ENCODE data around the gene INPP5D.

INPP5D gene

DNA sequence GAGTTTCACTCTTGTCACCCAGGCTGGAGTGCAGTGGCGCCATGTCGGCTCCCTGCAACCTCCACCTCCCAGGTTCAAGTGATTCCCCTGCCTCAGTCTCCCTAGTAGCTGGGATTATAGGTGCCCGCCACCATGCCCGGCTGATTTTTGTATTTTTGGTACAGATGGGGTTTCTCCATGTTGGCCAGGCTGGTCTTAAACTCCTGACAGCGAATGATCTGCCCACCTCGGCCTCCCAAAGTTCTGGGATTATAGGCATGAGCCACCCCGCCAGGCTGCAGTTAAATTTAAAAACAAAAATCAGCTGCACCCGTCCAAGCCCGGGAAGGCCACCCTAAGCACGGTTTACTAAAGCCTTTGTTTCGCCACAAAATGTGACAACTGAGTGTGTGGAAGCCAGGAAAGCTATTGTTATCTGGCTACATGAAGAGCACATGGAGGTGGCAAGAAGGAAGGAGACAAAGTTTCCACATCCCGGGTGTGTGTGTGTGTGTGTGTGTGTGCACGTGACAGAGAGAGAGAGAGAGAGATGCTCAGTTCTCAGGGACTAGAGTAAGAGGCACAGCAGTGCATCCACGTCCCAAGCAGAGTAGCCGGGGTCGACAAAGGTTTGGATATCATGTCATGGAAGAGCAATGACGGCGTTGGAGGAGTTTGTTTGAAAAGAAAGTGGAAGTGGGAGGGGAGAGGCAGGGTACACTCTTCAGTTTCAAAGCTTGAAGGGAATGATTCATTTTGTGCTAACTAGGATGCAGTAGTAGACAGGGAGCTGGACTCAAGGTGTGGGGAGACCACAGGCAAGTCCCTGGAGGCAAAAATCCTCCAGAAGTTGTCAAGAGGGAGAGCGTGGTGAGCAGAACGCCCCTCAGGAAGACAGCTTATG, 20.1 kb downstream of the INPP5D start:
- DNase-seq, result peak; percentile 29

- DNase-seq, result peak; percentile 25
Measured at GRCh38 chr2:233080836-233081229, 20.7 kb downstream of the INPP5D start.

DNA sequence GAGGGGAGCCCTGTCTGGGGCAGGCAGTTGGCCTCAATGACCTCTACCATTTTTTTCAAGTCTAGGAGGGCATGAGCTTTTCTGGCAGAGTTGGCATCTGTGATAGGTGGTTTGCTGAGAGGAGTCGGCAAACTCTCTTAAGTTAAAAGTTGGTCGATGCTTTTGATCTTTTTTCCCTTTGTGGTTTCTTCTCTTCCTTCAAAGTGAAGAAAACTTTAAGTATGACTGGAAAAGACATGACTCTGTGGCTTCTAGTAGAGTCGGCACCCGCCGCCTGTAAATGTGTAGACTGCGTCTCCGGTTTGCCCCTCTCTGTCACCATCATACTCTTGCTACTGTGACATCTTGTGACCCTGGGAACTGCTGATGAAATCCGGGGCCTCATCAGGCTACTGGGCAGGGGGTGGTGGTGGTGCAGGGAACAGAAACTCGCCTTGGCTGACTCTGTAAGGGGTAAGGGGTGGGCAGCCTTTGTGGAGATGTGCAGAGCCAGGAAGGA, 21.1 kb downstream of the INPP5D start:
- peak; percentile 80 for DNase-seq

DNA sequence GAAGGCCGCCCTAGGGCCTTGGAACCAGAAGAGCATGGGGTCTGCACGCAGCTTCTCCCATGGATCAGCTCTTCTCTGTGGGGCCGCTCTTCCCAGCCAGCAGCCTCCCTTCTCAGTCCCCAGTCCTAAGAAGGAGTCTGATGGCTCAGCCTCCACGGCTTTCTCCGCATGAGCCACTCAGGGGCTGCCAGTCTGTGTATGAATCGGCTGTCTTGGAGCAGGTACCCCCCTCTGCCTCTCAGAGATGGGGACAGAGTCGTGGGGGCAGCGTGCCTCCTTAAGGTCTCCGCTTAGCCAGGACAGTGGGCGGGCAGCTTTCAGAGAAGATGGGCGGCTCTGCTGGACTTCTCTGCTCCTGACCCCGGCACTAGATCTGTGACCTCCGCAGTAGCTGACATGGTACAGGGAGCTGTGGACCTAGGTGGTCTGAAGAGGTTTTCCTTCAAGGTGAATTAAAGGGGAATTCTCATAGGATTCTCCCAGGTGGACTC, 21.6 kb downstream of the INPP5D start:
- DNase-seq, result no peak

DNA sequence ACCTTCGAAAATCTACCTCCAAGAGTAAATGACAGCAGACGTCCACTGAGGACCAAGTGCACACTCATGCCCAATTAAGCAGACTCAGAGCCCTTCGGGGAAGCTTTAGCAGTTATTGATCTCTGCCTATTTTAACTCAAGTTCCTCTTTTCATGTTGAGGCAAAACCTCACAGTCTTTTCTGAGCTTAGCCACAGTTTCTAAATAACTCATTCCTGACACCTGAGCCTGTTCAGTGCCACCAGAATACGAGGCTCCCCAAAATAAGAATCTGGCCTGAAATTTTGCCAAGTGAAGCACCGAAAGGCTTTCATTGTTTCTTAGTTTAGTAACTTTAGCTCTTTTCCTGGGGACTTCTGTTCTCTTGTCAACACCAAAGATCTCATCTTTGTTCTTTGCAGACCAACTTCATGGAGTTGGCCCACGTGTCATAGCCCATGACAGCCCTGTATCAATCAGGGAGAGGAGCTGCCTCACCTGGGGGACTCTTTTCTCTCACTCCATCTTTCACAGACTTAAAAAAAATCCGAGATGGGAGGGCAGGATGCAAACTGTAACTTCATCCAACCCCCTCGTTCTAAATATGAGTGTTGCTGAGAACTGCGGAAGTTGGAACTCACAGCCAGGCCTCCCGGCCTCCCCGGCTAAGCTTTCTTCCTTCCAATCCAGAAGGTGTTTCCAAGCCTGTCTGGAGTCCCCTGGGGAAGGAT, 22.2 kb downstream of the INPP5D start:
- peak; percentile 30 for DNase-seq

GRCh38 chr2:233082931-233083755, 23.0 kb downstream of the INPP5D start:
- no peak for DNase-seq

DNA sequence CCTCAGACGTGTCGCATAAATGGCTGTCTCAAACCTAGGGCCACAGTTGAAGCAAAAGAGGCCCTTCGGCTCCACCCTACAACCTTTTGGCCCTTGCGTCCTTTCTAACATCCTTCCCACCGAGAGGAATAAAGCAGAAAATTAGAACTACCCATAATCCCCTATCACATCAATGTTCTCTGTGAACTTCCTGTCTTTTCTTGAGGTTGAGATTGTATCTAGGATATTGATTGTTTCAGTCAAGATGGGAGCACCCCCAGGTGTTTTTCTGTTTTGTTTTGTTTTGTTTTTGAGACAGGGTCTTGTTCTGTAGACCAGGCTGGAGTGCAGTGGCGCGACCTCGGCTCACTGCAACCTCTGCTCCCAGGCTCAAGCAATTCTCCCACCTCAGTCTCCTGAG, 23.6 kb downstream of the INPP5D start:
- DNase-seq, result no peak

- peak; percentile 62 for DNase-seq
Measured at GRCh38 chr2:233084488-233084887, 24.3 kb downstream of the INPP5D start.

DNA sequence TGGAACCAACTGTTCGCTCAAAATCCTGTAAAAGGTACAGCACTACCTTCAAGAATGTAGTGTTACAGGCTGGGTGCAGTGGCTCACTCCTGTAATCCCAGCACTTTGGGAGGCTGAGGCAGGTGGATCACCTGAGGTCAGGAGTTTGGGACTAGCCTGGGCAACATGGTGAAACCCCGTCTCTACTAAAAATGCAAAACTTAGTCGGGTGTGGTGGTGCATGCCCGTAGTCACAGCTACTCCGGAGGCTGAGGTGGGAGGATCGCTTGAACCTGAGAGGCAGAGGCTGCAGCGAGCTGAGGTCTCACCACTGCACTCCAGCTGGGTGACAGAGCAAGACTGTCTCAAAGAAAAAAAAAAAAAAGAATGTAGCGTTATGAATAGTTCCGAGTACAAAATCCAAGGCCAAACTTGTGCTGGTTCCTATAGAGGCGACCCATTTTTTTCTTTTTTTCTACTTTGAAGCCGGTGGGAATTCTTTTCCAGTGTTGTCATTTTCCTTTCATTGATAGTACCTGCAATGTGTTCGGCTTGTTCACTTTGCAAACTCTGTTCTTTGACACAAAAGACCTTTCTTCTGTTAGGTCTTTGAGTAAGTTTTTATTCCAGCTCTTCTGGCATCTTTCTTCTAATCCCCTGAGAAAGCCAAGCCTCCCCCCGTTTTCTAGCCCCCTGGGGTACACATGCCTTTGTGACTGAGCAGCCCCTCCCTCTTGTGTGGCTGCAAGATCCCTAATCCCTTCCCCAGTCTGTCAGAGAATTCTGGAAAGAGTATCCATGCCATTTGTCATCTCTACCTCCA, 25.1 kb downstream of the INPP5D start:
- no peak for DNase-seq

DNA sequence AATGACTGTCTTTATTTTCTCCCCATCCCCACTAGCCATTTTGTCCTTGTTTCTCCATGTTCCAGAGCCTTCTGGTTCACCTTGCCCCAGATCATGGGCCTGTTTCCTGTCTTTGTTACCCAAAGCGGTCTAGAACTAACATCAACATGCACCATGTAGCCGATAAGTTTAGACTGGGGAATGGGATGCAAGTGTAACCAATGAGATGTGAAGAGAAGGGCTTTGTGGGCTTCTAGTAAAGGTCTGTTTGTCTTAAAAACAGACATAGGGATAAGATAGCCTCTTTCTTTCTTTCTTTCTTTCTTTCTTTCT, 25.7 kb downstream of the INPP5D start:
- no peak for DNase-seq

DNA sequence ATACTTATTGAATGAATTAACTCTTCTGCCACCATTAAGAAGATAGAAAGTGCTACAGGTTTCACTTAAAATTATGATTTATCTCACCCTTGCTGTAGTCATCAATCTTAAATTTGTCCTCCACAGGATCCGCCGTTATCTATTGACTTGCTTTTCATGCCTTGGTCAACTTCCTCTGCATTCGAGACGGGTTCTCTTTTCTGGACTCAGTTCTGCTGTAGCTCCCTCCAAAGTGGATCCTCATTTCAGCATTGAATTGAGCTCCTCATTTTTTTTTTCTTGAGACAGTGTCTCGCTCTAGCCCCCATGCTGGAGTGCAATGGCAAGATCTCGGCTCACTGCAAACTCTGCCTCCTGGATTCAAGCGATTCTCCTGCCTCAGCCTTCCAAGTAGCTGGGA, 27.6 kb downstream of the INPP5D start:
- no peak for DNase-seq

GRCh38 chr2:233088972-233089345, 28.8 kb downstream of the INPP5D start:
- no peak for DNase-seq

GRCh38 chr2:233089851-233090250, 29.7 kb downstream of the INPP5D start:
- no peak for DNase-seq

DNA sequence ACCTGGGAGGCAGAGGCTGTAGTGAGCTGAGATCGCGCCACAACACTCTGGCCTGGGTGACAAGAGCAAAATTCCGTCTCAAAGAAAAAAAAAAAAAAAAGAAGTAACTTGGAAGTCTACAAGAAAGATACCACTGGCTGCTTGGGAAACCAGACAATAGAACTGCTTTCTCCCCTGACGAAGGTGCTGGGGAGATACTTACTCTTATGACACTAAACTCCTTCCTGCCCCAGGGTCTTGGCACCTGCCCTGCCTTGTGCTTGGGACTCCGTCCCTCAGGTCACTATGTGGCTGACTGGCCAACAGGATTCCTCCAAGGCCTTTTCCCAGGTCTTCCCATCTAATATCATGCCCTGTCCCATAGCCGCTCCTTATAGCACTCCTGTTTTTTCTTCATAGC, 30.7 kb downstream of the INPP5D start:
- DNase-seq, result no peak

- DNase-seq, result no peak
Measured at GRCh38 chr2:233091595-233092375, 31.6 kb downstream of the INPP5D start.

DNA sequence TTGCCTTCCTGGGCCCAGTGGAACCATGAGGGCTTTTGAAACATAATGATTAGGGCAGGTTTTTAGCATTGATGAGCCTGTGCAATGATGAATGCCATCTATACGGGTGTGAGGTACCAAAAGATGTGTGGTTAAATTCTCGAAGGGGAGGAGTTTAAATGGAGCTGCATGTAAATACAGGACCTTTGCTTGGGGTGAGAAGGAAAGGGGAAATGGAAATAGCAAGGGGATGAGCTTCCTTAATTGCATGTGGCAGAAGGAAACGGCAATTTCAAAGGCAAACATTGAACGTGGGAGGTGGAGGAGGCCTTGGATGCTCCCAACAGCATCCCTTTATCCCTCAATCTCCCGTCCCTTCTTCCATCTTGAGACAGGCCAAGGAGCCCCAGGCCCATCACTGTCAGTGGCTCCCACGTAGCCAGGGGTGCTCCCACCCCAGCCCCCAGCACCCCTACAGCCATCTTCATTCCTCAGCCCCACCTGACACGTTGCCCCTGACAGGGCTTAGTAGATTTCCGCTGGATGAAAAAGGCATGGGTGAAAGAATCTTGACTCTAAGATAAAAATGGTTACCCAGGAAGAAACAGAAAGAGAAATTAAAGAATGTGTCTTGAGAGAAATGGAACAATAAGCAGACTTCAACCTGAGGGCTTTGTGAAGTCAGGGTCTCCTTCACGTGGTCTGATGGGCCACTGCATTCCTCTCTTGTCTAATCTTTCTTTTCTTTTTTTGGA, 32.5 kb downstream of the INPP5D start:
- no peak for DNase-seq

GRCh38 chr2:233093166-233093448, 33.0 kb downstream of the INPP5D start:
- no peak for DNase-seq

DNA sequence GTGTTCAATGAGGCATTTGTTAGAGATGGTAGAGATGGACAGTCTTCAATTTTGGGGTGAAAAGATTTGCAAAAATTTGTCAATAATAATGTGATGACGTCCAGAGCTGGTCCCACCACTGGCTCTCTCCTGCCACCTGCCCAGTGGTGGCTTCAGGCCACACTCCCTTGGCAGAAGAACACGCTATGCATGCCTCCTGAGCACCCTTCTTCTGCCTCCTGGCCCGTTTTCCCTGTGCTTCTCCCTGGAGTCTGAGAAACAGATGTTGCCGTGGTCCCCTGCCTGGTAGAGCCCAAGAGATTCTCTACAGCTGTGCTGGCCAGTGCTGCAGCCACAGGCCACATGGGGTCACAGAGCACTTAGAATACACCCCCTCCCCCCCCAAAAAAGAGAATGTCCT, 33.6 kb downstream of the INPP5D start:
- DNase-seq, result no peak

GRCh38 chr2:233094614-233095013, 34.5 kb downstream of the INPP5D start:
- DNase-seq, result no peak

DNA sequence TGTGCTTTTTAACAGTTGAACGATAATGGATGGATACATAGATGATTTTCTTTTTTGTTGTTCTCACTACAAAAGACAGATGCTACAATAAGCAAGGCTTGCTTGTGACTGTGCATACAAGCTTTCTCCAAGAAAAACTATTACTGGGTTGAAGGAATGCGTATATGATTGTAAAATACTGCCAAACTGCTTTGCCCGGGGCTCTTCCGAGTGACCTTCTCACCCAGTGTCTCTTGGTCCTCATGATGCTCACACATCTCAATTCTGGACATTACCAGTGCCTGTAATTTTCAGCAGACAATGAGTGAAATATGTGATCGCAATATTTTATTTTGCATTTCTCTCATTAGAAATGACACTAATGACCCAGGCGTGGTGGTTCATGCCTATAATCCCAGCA, 35.9 kb downstream of the INPP5D start:
- no peak for DNase-seq

- DNase-seq, result no peak
Measured at GRCh38 chr2:233098618-233099017, 38.5 kb downstream of the INPP5D start.
